ENCODE measurements around the gene SIDT1. TPM values are rescaled to one million over a fixed set of nuclear protein-coding genes. Genes with fewer than 3 reads are reported as not detected.

The SIDT1 gene
- total RNA-seq, 1 experiment from 2014 or later = 0.11 TPM

Other genes starting within 250 kb of the SIDT1 start
- 4.9 TPM in 2 replicates for gene CFAP44, start 91.1 kb upstream of the SIDT1 start, total RNA-seq (2014; rRNA removed; shearing (Covaris generic))
- 14.0 and 31.6 TPM in 2 replicates for gene SPICE1, start 17.4 kb upstream of the SIDT1 start, total RNA-seq (2014; rRNA removed; shearing (Covaris generic))
- 6.3 and 7.7 TPM in 2 replicates for gene USF3, start 164.1 kb downstream of the SIDT1 start, total RNA-seq (2014; rRNA removed; shearing (Covaris generic))
- 284 and 420 TPM in 2 replicates for gene NAA50, start 213.7 kb downstream of the SIDT1 start, total RNA-seq (2014; rRNA removed; shearing (Covaris generic))
- 45.7 and 47.3 TPM in 2 replicates for gene ATP6V1A, start 214.5 kb downstream of the SIDT1 start, total RNA-seq (2014; rRNA removed; shearing (Covaris generic))

All from Daoy (cell line).